GM23248 (cell line): Measurements from ENCODE around the gene INPP5D.

ENCODE experiments used
- EZH2 ChIP-seq: fragments of 200-600 bp; sonication (generic); IDR thresholded peaks from 2 replicates; pipeline ENCODE4 v1.6.1; 2018; ENCODE audit warnings: antibody characterized with exemption, mild to moderate bottlenecking; ENCODE audit not compliant: insufficient read depth, poor library complexity, severe bottlenecking
- EZH2phosphoT487 ChIP-seq: fragments of 200-600 bp; sonication (generic); IDR thresholded peaks from 2 replicates; pipeline ENCODE4 v1.6.1; 2018; ENCODE audit warnings: antibody characterized with exemption, moderate library complexity, mild to moderate bottlenecking, low read depth; ENCODE audit not compliant: insufficient read depth

- TF ChIP-seq EZH2phosphoT487 (no peak), EZH2 (no peak)
Measured at GRCh38 chr2:233093166-233093448, 33.0 kb downstream of the INPP5D start.
